K562 (cell line): ENCODE data around the gene SNAPC2. TPM values are rescaled to one million over a fixed set of nuclear protein-coding genes. Genes with fewer than 3 reads are reported as not detected.
A peak's percentile ranks its signal among the peaks of the same experiment; 100 is the strongest.

ENCODE experiments used
- IRF9 ChIP-seq: fragments of 450-650 bp; IDR thresholded peaks from 2 replicates; pipeline ENCODE4 v1.6.1; 2016; ENCODE audit warnings: missing biosample characterization, missing genetic modification characterization
- KHSRP ChIP-seq: fragments of 450-650 bp; IDR thresholded peaks from 2 replicates; pipeline ENCODE4 v1.6.1; 2017
- PHF20 ChIP-seq: fragments of 450-650 bp; IDR thresholded peaks from 2 replicates; pipeline ENCODE4 v1.6.1; 2018; ENCODE audit not compliant: partially characterized antibody
- SIN3B ChIP-seq: fragments of 450-650 bp; IDR thresholded peaks from 2 replicates; pipeline ENCODE4 v1.6.1; 2017; ENCODE audit warnings: low read depth, mild to moderate bottlenecking, moderate library complexity
- SREBF1 ChIP-seq: fragments of 150-350 bp; IDR thresholded peaks from 2 replicates; pipeline ENCODE4 v1.6.1; 2014; ENCODE audit warnings: antibody characterized with exemption, low read depth, low read length, borderline replicate concordance
- SRSF9 ChIP-seq: fragments of 200-400 bp; formaldehyde crosslinking; IDR thresholded peaks from 2 replicates; pipeline ENCODE4 v1.6.1; 2017; ENCODE audit warnings: low read depth, low read length, borderline replicate concordance
- polyA plus RNA-seq, 8 experiments: library from polyadenylated mRNA; depleted of rRNA in 4 of 8; stranded (reverse) in 5 of 8; unstranded in 3 of 8; fragments of >200 nt; fragmentation: Nextera tagmentation in 2 of 8; fragmentation: Illumina TruSeq in 1 of 8; extraction: Ambion mirVana in 2 of 8; extraction: Trizol in 1 of 8; gene quantifications; 2 replicates each; pipeline versions ENCODE4 v1.2.1 to v1.2.3, GENCODE V29; 2011 to 2014; ENCODE audit warnings: inconsistent platforms in 1 of 8, missing spikeins in 1 of 8
- total RNA-seq, 7 experiments: library from RNA; depleted of rRNA in 6 of 7; stranded (reverse); fragments of >200 nt in 6 of 7; fragmentation: Illumina TruSeq in 2 of 7; extraction: Trizol in 2 of 7; gene quantifications; 2 replicates each; pipeline versions ENCODE4 v1.2.1 to v1.2.3, GENCODE V29; 2011 to 2021; ENCODE audit warnings: low replicate concordance in 1 of 7
- TF ChIP-seq, protein P1 (sequence below), 2 experiments: fragments of 450-650 bp in 1 of 2; sonication (generic) in 1 of 2; formaldehyde crosslinking in 1 of 2; IDR thresholded peaks; 2 replicates each; pipeline versions ENCODE4 v1.7.1 to v1.9.0; 2016 to 2022; ENCODE audit warnings: inconsistent platforms in 1 of 2, mild to moderate bottlenecking in 1 of 2, missing genetic modification reagents in 1 of 2
- TF ChIP-seq, protein P2 (sequence below): fragments of 250-450 bp; sonication (Bioruptor Pico); IDR thresholded peaks from 2 replicates; pipeline ENCODE4 v1.8.0; 2021; ENCODE audit warnings: borderline replicate concordance, mild to moderate bottlenecking, moderate library complexity; ENCODE audit not compliant: poor library complexity, severe bottlenecking
- TF ChIP-seq, protein P3 (sequence below): fragments of 450-650 bp; formaldehyde crosslinking; IDR thresholded peaks from 2 replicates; pipeline ENCODE4 v1.4.0; 2022; ENCODE audit warnings: missing genetic modification characterization

The SNAPC2 gene
- total and polyA plus RNA-seq, 9 of the 15 experiments (the other 6 are each of a cell fraction or from before 2014, with no cell fraction given) = 0.59 to 45.1 (median 15.3) TPM

DNA sequence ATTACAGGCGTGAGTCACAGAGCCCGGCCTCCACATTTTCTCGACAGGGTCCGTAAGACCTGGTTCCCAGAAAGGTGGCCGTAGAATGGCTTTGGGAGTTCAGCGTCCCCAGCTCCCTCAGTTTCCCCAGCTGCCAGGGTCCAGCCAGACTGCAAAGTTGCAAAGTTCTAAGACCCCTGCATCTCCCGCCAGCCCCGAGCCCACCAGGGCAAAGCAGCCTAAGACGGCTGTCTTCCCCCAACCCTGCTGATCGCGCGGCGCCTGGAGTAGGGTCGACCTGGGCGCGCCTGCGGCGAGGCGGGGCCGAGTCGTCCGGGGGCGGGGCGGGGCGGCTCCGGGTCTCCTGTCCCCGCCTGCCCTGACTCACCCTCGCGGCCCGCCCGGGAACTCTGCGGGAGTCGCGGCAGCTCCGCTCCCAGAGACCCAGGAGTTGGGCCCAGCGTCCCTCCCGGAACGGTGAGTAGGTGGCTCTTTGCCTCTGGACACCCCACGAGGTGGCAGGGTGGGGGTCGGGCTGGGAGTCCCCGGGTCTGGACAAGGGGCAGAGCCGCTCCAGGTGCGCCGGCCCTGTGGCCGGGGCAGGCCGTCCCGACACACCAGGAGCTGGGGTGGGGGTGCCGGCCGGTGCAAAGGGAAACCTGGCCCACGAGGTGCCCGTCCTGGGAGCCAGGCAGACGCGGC, 31.9 kb upstream of the SNAPC2 start, which contains the start of gene LRRC8E (continued):
- TF ChIP-seq IRF9 (tag) (no peak), SIN3B (0 out of 2 replicates have a peak, but pooled peaks have one; percentile 10), SRSF9 (no peak), SREBF1 (no peak), KHSRP (no peak), PHF20 (peak; percentile 67)
- TF ChIP-seq, protein P1, sequence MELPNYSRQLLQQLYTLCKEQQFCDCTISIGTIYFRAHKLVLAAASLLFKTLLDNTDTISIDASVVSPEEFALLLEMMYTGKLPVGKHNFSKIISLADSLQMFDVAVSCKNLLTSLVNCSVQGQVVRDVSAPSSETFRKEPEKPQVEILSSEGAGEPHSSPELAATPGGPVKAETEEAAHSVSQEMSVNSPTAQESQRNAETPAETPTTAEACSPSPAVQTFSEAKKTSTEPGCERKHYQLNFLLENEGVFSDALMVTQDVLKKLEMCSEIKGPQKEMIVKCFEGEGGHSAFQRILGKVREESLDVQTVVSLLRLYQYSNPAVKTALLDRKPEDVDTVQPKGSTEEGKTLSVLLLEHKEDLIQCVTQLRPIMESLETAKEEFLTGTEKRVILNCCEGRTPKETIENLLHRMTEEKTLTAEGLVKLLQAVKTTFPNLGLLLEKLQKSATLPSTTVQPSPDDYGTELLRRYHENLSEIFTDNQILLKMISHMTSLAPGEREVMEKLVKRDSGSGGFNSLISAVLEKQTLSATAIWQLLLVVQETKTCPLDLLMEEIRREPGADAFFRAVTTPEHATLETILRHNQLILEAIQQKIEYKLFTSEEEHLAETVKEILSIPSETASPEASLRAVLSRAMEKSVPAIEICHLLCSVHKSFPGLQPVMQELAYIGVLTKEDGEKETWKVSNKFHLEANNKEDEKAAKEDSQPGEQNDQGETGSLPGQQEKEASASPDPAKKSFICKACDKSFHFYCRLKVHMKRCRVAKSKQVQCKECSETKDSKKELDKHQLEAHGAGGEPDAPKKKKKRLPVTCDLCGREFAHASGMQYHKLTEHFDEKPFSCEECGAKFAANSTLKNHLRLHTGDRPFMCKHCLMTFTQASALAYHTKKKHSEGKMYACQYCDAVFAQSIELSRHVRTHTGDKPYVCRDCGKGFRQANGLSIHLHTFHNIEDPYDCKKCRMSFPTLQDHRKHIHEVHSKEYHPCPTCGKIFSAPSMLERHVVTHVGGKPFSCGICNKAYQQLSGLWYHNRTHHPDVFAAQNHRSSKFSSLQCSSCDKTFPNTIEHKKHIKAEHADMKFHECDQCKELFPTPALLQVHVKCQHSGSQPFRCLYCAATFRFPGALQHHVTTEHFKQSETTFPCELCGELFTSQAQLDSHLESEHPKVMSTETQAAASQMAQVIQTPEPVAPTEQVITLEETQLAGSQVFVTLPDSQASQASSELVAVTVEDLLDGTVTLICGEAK (IDR thresholded peaks at IDR 0.05) = 0 out of 2 replicates have a peak, but pooled peaks have one; percentile 24
- TF ChIP-seq, protein P1 (CRISPR knock-in tag; IDR thresholded peaks at IDR 0.05) = no peak
- TF ChIP-seq, protein P2, sequence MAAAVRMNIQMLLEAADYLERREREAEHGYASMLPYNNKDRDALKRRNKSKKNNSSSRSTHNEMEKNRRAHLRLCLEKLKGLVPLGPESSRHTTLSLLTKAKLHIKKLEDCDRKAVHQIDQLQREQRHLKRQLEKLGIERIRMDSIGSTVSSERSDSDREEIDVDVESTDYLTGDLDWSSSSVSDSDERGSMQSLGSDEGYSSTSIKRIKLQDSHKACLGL = no peak
- TF ChIP-seq, protein P3, sequence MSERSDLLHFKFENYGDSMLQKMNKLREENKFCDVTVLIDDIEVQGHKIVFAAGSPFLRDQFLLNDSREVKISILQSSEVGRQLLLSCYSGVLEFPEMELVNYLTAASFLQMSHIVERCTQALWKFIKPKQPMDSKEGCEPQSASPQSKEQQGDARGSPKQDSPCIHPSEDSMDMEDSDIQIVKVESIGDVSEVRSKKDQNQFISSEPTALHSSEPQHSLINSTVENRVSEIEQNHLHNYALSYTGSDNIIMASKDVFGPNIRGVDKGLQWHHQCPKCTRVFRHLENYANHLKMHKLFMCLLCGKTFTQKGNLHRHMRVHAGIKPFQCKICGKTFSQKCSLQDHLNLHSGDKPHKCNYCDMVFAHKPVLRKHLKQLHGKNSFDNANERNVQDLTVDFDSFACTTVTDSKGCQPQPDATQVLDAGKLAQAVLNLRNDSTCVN = no peak
